ENCODE measurements around the gene HDAC4. TPM values are rescaled to one million over a fixed set of nuclear protein-coding genes. Genes with fewer than 3 reads are reported as not detected.

Gene HDAC4
- total RNA-seq, 1 donor from 2014 or later, result 39.0 TPM

DNA sequence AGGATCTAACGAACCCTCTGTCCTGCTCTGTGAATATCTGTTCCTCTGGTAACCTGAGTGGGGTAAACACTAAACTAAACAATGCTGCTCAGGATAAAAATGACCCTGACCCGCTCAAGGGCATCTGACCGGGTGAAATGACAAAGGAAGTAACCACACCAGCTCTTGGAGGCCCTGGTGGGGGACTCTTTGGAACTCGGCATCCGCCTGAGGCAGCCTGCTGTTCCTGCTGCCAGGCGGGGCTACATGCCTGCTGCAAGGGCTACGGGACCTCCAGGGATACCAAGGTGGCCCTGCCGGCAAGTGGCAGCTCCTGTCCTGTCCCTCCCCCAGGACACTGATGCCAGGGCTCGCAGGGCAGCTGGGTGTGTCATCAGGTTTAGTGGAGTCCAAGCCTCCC is 273.3 kb downstream of the HDAC4 start:
- Mint-ChIP-seq H3K36me3 (peaks cover 8% of the 10 kb centered on the region), H3K27ac (no peak overlapping the region), H3K4me3 (no peak overlapping the region), H3K9me3 (no peaks in the 10 kb centered on the region), H3K27me3 (no peaks in the 10 kb centered on the region), H3K4me1 (ENCODE audit: unreplicated experiment) (peaks cover 10% of the 10 kb centered on the region)
- DNase-seq (ENCODE audit: extremely low spot score, unreplicated experiment), result no peak
- no peak for TF ChIP-seq CTCF (conservative IDR thresholded peaks at IDR 0.05)

- Mint-ChIP-seq H3K4me1 (ENCODE audit: unreplicated experiment) (peaks cover 14% of the 10 kb centered on the region), H3K4me3 (no peak overlapping the region), H3K27ac (no peak overlapping the region), H3K27me3 (no peaks in the 10 kb centered on the region), H3K36me3 (peaks cover 8% of the 10 kb centered on the region), H3K9me3 (no peaks in the 10 kb centered on the region)
- DNase-seq (ENCODE audit: extremely low spot score, unreplicated experiment), result no peak
- no peak for TF ChIP-seq CTCF (conservative IDR thresholded peaks at IDR 0.05)
Measured at GRCh38 chr2:239125726-239126675, 274.8 kb downstream of the HDAC4 start.

DNA sequence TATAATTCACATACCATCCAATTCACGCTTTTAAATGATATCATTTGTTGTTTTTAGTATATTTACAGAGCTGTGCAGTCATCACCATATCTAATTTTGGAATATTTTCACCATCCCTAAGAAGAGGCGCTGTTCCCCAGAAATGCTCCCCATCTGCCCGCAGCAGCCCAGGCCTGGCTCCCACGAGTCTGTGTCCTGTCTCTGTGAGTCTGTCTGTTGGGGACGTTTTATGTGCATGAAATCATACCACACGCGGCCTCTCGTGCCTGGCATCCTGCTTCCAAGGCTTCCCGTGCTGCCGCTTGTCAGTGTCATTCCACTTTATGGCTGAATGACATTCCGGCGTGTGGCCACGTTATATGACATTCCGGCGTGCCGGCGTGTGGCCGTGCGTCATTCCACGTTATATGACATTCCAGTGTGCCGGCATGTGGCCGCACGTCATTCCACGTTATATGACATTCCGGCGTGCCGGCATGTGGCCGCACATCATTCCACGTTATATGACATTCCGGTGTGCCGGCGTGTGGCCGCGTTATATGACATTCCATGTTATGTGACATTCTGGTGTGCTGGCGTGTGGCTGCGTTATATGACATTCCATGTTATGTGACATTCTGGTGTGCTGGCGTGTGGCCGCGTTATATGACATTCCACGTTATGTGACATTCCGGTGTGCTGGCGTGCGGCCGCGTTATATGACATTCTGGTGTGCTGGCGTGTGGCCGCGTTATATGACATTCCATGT is 276.5 kb downstream of the HDAC4 start:
- H3K4me3 Mint-ChIP-seq, result no peak overlapping the region
- no peaks in the 10 kb centered on the region for H3K9me3 Mint-ChIP-seq
- DNase-seq (ENCODE audit: extremely low spot score, unreplicated experiment), result no peak
- H3K27me3 Mint-ChIP-seq, result no peaks in the 10 kb centered on the region
- TF ChIP-seq CTCF (conservative IDR thresholded peaks at IDR 0.05), result no peak
- no peak overlapping the region for H3K27ac Mint-ChIP-seq
- peaks cover 14% of the 10 kb centered on the region for H3K4me1 Mint-ChIP-seq (ENCODE audit: unreplicated experiment)
- H3K36me3 Mint-ChIP-seq, result peaks cover 11% of the 10 kb centered on the region

DNA sequence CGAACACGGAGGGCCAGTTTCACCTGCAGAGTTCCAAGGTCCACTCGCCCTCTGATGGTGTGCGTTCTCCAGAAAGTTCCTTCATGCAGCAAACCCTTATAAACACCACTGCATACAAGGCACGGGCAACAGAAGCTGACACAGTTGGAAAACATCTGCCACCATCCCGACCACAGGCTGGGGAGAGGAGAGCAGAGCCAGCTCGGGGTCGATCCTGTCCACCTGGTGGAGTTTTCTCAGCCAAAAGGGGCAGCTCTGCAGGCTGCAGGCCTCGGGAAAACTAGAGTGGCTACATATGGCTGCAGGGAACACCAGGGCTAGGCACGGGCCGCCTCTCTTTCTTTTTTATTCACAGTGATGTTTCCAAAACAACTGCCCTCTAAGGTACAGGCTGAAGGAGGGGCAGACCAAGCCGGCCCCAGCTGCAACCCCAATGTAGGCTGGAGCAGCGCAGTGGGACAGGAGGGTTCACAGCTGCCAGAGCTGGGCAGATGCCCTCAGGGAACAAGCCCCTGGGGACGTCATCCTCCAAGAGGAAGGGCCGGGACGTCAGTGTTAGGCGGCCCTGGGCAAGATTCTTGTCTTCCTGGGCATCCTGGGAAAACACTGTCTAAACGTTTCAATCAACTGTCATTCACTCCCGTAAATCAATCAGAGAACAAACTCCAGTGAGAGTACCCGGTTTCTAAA is 278.3 kb downstream of the HDAC4 start:
- peaks cover 8% of the 10 kb centered on the region for H3K4me1 Mint-ChIP-seq (ENCODE audit: unreplicated experiment)
- no peak overlapping the region for H3K27ac Mint-ChIP-seq
- no peaks in the 10 kb centered on the region for H3K27me3 Mint-ChIP-seq
- peaks cover 11% of the 10 kb centered on the region for H3K36me3 Mint-ChIP-seq
- DNase-seq (ENCODE audit: extremely low spot score, unreplicated experiment), result no peak
- H3K9me3 Mint-ChIP-seq, result no peaks in the 10 kb centered on the region
- TF ChIP-seq CTCF (conservative IDR thresholded peaks at IDR 0.05), result no peak
- H3K4me3 Mint-ChIP-seq, result no peak overlapping the region

DNA sequence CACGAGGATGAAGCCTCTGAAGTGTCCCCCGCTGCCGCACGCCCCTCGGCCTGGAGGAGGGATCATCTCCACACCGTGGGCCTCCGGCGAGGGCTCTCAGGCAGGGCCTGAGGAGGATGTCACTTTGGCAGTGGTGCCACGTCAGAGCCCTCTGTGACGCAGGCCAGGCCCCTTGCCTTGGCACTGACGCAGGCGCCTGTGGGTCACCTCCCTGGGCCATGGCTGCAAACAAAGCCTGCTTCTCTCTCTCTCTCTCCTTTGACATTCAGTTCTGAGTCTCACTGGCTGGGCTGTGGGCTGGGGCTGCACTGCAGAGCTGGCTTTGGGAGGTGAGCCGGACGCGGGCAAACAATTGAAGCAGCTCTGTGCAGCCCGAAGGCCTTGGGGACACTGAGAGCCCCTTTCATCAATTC is 279.2 kb downstream of the HDAC4 start:
- H3K27ac Mint-ChIP-seq, result no peak overlapping the region
- no peaks in the 10 kb centered on the region for H3K9me3 Mint-ChIP-seq
- no peak for DNase-seq (ENCODE audit: extremely low spot score, unreplicated experiment)
- H3K4me3 Mint-ChIP-seq, result no peak overlapping the region
- H3K4me1 Mint-ChIP-seq (ENCODE audit: unreplicated experiment), result peaks cover 4% of the 10 kb centered on the region
- H3K27me3 Mint-ChIP-seq, result no peaks in the 10 kb centered on the region
- H3K36me3 Mint-ChIP-seq, result peaks cover 11% of the 10 kb centered on the region
- TF ChIP-seq CTCF (conservative IDR thresholded peaks at IDR 0.05), result no peak

Data from type B pancreatic cell (in vitro differentiated cells).